CMK (cell line): ENCODE measurements around the gene ERRFI1.

ENCODE experiments used
- DNase-seq: peaks from one replicate; pipeline ENCODE4 v3.0.0-alpha.2; 2010; ENCODE audit warnings: low read depth

The ERRFI1 gene

DNA sequence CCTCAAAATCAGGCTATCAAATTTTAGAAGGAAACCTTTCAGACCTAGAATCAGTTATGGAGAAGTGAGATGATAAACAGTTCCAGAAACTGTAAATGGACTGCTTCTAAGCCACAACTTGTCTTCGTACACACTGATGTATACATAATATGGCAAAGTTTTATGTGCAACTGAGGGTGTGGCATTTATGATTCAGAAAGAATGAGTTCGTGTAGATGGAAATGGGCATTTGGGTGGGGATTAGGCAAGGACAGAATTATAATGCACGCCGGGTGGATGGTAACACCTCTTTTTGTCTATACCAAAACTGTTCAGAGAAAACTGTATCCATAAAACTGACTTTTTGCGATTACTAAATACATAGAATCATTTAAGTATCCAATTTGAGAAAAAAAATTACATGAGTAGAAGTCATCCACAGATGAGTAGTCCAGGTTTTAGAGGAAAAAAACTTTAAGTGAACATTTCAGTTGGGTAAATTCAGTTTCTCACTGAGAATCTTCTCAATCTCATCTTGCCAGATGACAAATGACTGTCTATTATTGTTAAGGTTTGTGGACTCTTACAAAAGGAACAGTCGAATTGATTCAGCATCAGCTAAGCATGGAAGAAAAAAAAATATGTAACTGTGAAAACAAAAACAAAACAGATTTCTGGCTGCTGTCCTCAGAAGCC is 22.5 kb downstream of the ERRFI1 start:
- no peak for DNase-seq

DNA sequence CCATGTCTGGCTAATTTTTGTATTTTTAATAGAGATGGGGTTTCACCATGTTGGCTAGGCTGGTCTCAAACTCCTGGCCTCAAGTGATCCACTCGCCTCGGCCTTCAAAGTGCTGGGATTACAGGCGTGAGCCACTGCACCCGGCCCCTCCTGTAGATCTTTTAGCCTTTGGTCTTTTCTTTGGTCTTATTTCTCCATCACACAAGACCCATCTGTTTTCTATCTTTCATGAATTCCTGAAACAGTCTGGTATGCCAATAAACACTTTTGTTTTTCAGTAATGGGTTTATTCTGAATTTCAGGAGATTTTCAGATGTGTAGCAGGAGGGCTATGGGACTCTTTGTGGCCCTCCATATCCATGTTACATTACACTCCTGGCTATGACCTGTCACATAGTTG is 23.2 kb downstream of the ERRFI1 start:
- DNase-seq = no peak

DNA sequence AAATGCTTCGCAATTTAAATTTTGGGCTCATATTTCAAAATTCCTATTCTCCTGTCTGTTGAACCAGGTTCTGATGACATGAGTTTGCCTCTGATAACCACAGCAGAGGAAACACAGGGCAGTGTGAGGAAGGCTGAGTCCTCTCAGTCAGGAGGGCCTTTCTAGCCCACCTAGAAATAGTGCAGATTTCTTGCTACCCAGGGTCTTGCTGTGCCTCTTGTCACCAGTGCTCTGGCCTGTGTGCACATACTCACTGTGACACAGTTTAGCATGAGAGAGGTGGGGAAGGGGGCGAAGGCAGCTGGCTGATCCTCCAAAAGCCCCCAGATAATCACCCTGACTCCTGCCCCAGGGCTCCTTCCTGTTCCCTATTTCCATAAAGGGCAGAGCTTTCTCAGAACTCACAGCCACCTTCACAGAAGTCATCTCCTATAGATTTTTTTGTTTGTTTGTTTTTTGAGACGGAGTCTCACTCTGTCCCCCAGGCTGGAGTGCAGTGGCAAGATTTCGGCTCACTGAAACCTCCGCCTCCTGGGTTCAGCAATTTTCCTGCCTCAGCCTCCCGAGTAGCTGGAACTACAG is 23.7 kb downstream of the ERRFI1 start:
- DNase-seq = no peak

GRCh38 chr1:7995437-7995836 is 30.7 kb downstream of the ERRFI1 start:
- DNase-seq = no peak

DNA sequence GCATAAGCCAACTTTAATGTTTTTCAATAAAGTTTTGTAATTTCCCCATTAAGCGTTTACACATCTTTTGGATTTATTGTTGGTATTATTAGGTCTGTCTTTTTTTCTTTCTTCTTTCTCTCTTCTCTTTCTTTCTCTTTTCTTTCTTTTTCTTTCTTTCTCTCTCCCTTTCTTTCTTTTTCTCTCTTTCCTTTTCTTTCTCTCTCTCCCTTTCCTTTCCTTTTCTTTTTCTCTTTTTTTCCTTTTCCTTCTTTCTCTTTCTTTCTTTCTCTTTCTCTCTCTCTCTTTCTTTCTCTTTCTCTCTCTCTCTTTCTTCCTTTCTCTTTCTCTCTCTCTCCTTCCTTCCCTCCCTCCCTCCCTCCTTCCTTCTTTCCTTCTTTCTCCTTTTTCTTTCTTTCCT is 31.3 kb downstream of the ERRFI1 start:
- no peak for DNase-seq

DNA sequence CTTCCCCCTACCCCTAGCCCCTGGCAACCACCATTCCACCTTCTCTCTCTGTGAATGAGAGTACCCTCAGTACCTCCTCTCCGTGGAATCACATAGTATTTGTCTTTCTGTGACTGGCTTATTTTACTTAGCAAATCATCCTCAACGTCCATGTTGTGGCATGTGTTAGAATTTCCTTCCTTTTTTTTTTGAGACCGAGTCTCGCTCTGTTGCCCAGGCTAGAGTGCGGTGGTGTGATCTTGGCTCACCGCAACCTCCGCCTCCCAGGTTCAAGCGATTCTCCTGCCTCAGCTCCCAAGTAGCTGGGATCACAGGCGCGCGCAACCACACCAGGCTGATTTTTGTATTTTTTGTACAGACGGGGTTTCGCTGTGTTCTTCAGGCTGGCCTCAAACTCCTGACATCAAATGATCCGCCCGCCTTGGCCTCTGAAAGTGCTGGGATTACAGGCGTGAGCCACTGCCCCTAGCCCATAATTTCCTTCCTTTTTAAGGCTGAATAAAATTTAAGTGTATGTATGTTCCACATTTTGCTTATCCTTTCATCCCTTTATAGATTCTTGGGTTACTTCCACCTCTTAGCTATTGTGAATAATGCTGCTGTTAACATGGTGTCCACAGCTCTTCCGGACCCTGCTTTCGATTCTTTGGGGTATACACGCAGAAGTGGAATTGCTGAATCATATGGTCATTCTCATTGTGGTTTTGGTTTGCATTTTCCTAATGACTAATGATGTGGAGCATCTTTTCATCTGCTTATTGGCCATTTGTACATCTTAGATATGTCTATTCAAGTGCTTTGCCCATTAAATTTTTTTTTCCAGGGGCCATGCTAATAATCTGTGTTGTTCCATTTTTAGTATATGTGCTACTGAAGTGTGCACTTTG is 32.3 kb downstream of the ERRFI1 start:
- no peak for DNase-seq

GRCh38 chr1:7992885-7993284 is 33.2 kb downstream of the ERRFI1 start:
- no peak for DNase-seq

- no peak for DNase-seq
These were observed 34.3 kb downstream of the ERRFI1 start for GRCh38 chr1:7991504-7992440.

- no peak for DNase-seq
These were observed 36.2 kb downstream of the ERRFI1 start for GRCh38 chr1:7989762-7990428.

DNA sequence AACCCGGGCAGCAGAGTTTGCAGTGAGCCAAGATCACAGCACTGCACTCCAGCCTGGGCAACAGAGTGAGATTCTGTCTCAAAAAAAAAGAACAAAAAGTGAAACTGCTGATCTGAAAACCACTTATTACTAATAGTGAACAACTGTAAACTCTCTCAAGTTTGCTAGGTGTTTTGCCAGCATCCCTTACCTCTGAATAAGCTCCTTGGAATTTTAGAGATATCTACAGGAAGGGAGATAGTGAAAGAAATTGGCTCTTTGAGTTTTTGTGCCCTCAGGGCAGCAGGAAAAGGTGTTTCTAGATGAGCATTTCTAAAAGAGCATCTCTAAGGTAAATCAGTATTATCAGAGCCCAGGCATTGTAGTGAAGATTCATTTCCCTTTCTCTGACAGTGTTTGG is 37.5 kb downstream of the ERRFI1 start:
- DNase-seq = no peak

DNA sequence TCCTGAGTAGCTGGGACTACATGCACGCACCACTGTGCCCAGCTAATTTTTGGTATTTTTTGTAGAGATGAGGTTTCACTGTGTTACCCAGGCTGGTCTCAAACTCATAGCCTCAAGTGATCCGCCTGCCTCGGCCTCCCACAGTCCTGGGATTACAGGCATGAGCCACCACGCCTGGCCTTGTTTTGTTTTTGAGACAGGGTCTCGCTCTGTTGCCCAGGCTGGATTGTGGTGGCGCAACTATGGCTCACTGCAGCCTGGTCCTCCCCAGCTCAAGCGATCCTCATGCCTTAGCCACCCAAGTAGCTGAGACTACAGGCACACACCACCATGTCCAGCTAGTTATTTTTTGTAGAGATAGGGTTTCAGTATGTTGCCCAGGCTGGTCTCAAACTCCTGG is 38.6 kb downstream of the ERRFI1 start:
- DNase-seq = no peak

DNA sequence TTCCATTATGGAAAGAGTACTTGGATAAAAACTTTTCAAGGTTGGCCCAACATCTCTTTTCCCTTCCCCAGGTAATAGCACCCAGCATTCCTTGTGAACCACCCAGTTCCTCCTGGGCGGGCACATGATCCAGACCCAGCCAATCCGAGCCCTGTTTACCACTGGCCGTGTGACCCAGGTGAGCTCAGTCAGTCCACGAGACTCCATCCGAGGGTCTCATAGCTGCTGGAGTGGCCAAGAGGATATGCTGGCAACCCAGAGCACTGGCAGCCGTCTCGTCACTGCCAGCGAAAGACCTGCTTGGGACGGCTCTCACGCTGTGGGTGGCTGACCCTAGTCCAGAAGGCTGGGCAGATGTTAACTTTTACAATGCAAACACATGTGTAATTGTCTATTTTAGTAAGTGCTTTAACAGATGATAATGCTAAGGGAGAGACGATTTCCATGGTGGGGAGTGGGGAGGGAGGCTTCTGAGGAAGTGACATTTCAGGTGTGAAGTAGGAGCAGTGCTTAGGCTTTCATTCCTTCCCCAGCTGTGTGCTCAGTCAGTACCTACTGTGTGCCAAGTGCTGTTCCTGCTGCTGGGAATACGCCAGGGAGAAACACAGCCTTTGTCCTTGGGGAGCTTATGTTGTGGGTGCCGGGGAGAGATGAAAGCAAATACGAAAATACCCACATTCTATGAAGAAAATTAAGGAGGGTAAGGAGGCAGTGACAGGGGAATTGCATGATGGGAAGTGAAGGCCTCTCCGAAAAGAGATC is 40.1 kb downstream of the ERRFI1 start:
- DNase-seq = no peak

DNA sequence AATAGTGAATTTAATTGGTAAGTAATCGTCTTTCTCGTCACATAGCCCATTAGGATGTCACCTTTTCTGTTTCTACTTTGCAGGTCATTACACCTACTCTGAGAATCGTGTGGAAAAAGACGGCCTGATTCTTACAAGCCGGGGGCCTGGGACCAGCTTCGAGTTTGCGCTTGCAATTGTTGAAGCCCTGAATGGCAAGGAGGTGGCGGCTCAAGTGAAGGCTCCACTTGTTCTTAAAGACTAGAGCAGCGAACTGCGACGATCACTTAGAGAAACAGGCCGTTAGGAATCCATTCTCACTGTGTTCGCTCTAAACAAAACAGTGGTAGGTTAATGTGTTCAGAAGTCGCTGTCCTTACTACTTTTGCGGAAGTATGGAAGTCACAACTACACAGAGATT is 41.3 kb downstream of the ERRFI1 start:
- no peak for DNase-seq

DNA sequence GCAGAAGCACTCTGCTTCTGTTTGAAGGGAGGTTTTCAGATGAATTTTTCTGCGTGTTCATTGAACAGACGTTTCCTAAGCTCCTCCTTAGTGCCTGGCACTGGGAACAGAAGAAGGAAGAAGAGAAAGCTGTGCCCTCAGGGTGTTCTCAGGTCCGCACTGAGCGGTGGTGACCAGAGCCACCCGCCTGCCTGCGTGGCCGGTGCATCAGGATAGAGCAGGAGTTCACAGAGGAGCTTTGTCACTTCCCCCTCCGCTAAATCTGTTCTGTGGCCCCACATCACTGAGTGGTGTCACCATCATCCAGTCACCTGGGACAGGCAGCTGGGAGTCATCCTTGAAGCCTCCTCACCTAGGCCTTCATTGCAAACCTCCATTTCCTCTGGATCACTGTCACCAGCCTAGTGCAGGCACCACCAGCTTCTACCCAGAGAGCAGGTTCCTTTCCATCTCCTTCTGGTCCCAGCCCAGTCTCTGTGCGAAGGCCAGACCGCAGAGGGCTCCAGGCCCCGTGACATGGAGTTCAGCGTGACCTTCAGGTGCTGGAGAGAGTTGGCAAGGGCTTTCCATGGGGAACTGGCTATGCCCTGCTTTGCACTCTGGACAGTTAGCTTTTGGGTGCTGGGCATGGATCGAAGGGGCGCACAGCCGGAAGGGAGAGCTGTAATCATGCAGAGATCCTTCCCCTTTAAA is 42.9 kb downstream of the ERRFI1 start:
- DNase-seq = no peak

GRCh38 chr1:7980984-7981383 is 45.1 kb downstream of the ERRFI1 start:
- DNase-seq = no peak

DNA sequence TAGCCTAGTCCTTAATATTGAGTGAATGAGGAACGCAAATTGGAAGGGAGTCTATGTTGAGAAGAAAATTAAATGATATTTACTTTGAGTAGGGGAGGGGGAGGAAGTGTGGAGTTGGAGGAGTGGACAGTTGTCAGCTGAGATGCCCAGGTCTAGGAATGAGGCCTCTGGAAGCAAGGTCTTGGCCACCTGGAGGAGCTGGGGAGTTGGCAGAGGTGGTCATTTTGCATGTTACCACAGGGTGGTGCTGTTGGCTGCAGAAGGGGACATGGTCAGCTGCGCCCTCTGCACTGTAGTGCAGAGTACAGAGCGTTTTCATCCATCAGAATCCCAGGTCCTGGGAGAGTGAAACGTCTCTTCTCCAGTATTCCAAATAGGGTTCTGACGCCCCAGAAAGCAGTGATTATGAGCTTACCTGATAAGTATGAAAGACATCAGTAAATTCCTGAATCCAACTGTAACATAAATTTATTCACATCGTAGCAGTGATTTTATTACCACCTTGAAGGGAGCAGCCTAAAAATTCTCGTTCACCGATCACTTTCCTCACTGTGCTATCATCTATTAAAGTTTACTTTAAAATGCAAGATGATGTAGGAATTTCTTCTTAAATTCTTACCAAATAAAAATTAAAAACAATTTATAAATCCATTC is 50.8 kb downstream of the ERRFI1 start:
- peak; percentile 65 for DNase-seq

- DNase-seq = no peak
These were observed 53.0 kb downstream of the ERRFI1 start for GRCh38 chr1:7973086-7973485.

GRCh38 chr1:7972285-7972684 is 53.8 kb downstream of the ERRFI1 start:
- no peak for DNase-seq

- DNase-seq = no peak
These were observed 55.1 kb downstream of the ERRFI1 start for GRCh38 chr1:7971024-7971423.

GRCh38 chr1:7970246-7970645 is 55.9 kb downstream of the ERRFI1 start:
- DNase-seq = no peak
